DND-41 (cell line): Measurements from ENCODE around the gene LMLN.

Experiments used
- CTCF ChIP-seq: IDR thresholded peaks from 2 replicates; pipeline ENCODE4 v1.5.1; 2012; ENCODE audit warnings: borderline replicate concordance, low read length, moderate library complexity, mild to moderate bottlenecking; ENCODE audit not compliant: poor library complexity, severe bottlenecking; ENCODE audit errors: extremely low read depth
- EZH2 ChIP-seq: IDR thresholded peaks from 3 replicates; pipeline ENCODE4 v1.6.1; 2012; ENCODE audit warnings: borderline replicate concordance, low read depth, mild to moderate bottlenecking, moderate library complexity, low read length, inconsistent platforms; ENCODE audit not compliant: severe bottlenecking

DNA sequence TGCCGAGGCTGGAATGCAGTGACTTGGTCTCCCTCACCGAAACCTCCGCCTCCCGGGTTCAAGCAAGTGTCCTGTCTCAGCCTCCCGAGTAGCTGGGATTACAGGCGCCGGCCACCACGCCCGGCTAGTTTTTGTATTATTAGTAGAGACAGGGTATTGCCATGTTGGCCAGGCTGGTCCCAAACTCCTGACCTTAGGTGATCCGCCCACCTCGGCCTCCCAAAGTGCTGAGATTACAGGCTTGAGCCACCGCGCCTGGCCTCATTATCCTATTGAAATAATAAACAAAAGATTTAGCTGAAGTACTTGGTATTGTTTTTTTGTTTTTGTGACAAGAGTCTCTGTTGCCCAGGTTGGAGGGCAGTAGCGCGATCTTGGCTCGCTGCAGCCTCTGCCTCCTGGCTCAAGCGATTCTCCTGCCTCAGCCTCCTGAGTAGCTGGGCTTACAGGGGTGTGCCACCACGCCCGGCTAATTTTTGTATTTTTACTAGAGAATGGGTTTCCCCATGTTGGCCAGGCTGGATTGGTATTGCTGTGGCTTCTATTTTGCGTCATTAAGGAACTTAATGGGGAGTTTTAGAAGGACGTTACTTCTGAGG is 8.5 kb upstream of the LMLN start:
- TF ChIP-seq CTCF (no peak), EZH2 (no peak)
